Hematopoietic multipotent progenitor cell (in vitro differentiated cells): ENCODE measurements around the gene ZC3H12C. TPM values are rescaled to one million over a fixed set of nuclear protein-coding genes. Genes with fewer than 3 reads are reported as not detected.
"Not testable (repeated sequence)": the region's sequence is repeated elsewhere in the genome, so short reads cannot be mapped to it uniquely, and the experiment has no call there.

Experiments used
- DNase-seq, 3 donors: peaks; one replicate each; pipeline ENCODE4 v3.0.0-alpha.2; 2011 to 2015; ENCODE audit warnings: low read depth in 2 of 3, low spot score in 2 of 3
- total RNA-seq: library from RNA; depleted of rRNA; stranded (reverse); fragments of >200 nt; gene quantifications from one replicate; pipeline ENCODE4 v1.2.3, GENCODE V29; 2012

The ZC3H12C gene
- total RNA-seq, 1 donor, result 11.8 TPM

- DNase-seq, result no peak
Observed at GRCh38 chr11:110207123-110207522, 113.9 kb downstream of the ZC3H12C start.

- not testable (repeated sequence) for DNase-seq
Observed at GRCh38 chr11:110208678-110209312, 115.6 kb downstream of the ZC3H12C start.

GRCh38 chr11:110209313-110209694 is 116.1 kb downstream of the ZC3H12C start:
- DNase-seq, result not testable (repeated sequence)

GRCh38 chr11:110217223-110217877 is 124.2 kb downstream of the ZC3H12C start:
- no peak for DNase-seq

GRCh38 chr11:110217936-110218335 is 124.7 kb downstream of the ZC3H12C start:
- no peak for DNase-seq

- DNase-seq, result no peak
Observed at GRCh38 chr11:110219006-110219785, 126.0 kb downstream of the ZC3H12C start.

Other genes with a start within 250 kb of the ZC3H12C start
- gene RDX, start 203.2 kb downstream of the ZC3H12C start, total RNA-seq, result 8.3 TPM